Measurements from ENCODE around the gene CSHL1. TPM values are rescaled to one million over a fixed set of nuclear protein-coding genes. Genes with fewer than 3 reads are reported as not detected.

Gene CSHL1
- total and polyA plus RNA-seq, 8 donors = not detected

GRCh38 chr17:63933598-63933997 is 22.5 kb upstream of the CSHL1 start:
- TF ChIP-seq EP300 (IDR thresholded peaks at IDR 0.05) = no peak
- TF ChIP-seq CTCF (IDR thresholded peaks at IDR 0.05) = no peak
- no peak for TF ChIP-seq POLR2AphosphoS5 (IDR thresholded peaks at IDR 0.05)
- no peak for TF ChIP-seq POLR2A (IDR thresholded peaks at IDR 0.05)
- WGBS, 5 donors = 70 to 93% (median 87%) methylated on average over 8 of the region's 8 CpGs
- Histone ChIP-seq H3K4me3 (no peak overlapping the region), H3K27ac (no peak overlapping the region), H3K27me3 (peaks cover 0 to 6% (median 0%) of the 10 kb centered on the region in 3 donors), H3K4me1 (peaks cover 0 to 21% (median 0%) of the 10 kb centered on the region in 4 donors), H3K36me3 (no peaks in the 10 kb centered on the region), H3K9me3 (no peaks in the 10 kb centered on the region)
- DNase-seq = no peak
- intact Hi-C loops (cut with DNase I; ENCODE audit: low total_unique reads) = loop anchor here (10.0 kb wide), 1 partner anchor 91 kb away; the partner anchor contains the start of gene ICAM2

- H3K27ac ChIP-seq = peak overlapping the region in 1 of 5 donors; percentile 60
- H3K9me3 ChIP-seq = no peaks in the 10 kb centered on the region
- H3K4me3 ChIP-seq = peak overlapping the region in 1 of 4 donors; percentile 46
- TF ChIP-seq EP300 (IDR thresholded peaks at IDR 0.05) = no peak
- no peak for TF ChIP-seq POLR2AphosphoS5 (IDR thresholded peaks at IDR 0.05)
- TF ChIP-seq CTCF (IDR thresholded peaks at IDR 0.05) = no peak
- no peak for TF ChIP-seq POLR2A (IDR thresholded peaks at IDR 0.05)
- no peaks in the 10 kb centered on the region for H3K36me3 ChIP-seq
- 91 to 98% (median 95%) methylated on average over 4 of the region's 4 CpGs for WGBS, 5 donors
- peaks cover 0 to 21% (median 0%) of the 10 kb centered on the region in 4 donors for H3K4me1 ChIP-seq
- intact Hi-C loops (cut with DNase I; ENCODE audit: low total_unique reads) = loop anchor here (10.0 kb wide), 1 partner anchor 92 kb away; the partner anchor contains the start of gene ICAM2
- peaks cover 0 to 6% (median 0%) of the 10 kb centered on the region in 3 donors for H3K27me3 ChIP-seq
- DNase-seq = no peak
Observed at GRCh38 chr17:63932721-63933120, 21.7 kb upstream of the CSHL1 start.

GRCh38 chr17:63931981-63932561 is 21.0 kb upstream of the CSHL1 start, which contains the start of gene CD79B:
TSS of gene CD79B (minus strand) at chr17:63932331. CDS start at chr17:63932261, 70 bp downstream.
- peak within 1 kb of the TSS in 4 of 5 donors; percentile 13 to 60 (median 28) for H3K27ac ChIP-seq
- peak in 1 of 2 donors; percentile 44 for DNase-seq
- TF ChIP-seq POLR2AphosphoS5 (IDR thresholded peaks at IDR 0.05) (no peak), EP300 (IDR thresholded peaks at IDR 0.05) (no peak), POLR2A (IDR thresholded peaks at IDR 0.05) (no peak), CTCF (IDR thresholded peaks at IDR 0.05) (no peak)
- intact Hi-C loops (cut with DNase I; ENCODE audit: low total_unique reads) = loop anchor here (10.0 kb wide), 1 partner anchor 93 kb away; the partner anchor contains the start of gene ICAM2
- no peaks in the 10 kb centered on the region for H3K9me3 ChIP-seq
- peaks cover 0 to 21% (median 0%) of the 10 kb centered on the region in 4 donors for H3K4me1 ChIP-seq
- no peaks in the 10 kb centered on the region for H3K36me3 ChIP-seq
- H3K27me3 ChIP-seq = peaks cover 0 to 6% (median 0%) of the 10 kb centered on the region in 3 donors
- peak within 1 kb of the TSS; percentile 0 to 46 (median 16) for H3K4me3 ChIP-seq
- 50 to 85% (median 71%) methylated on average over 2 to 19 of the region's 19 CpGs for WGBS, 5 donors

GRCh38 chr17:63930951-63931575 is 20.0 kb upstream of the CSHL1 start:
- H3K27ac ChIP-seq = peak overlapping the region in 4 of 5 donors; percentile 13 to 60 (median 28)
- H3K36me3 ChIP-seq = no peaks in the 10 kb centered on the region
- peaks cover 0 to 6% (median 0%) of the 10 kb centered on the region in 3 donors for H3K27me3 ChIP-seq
- no peaks in the 10 kb centered on the region for H3K9me3 ChIP-seq
- peak overlapping the region in 1 of 4 donors; percentile 46 for H3K4me3 ChIP-seq
- 51 to 58% (median 58%) methylated on average over 5 to 16 of the region's 16 CpGs for WGBS, 5 donors
- intact Hi-C loops (cut with DNase I; ENCODE audit: low total_unique reads) = loop anchor here (10.0 kb wide), 1 partner anchor 94 kb away; the partner anchor contains the start of gene ICAM2
- no peak for TF ChIP-seq CTCF (IDR thresholded peaks at IDR 0.05)
- no peak for TF ChIP-seq POLR2AphosphoS5 (IDR thresholded peaks at IDR 0.05)
- no peak for TF ChIP-seq EP300 (IDR thresholded peaks at IDR 0.05)
- TF ChIP-seq POLR2A (IDR thresholded peaks at IDR 0.05) = no peak
- peaks cover 0 to 21% (median 0%) of the 10 kb centered on the region in 4 donors for H3K4me1 ChIP-seq
- peak; percentile 56 to 77 for DNase-seq
